ENCODE results near the gene SHISA5.

- TF ChIP-seq POLR2AphosphoS5 (IDR thresholded peaks at IDR 0.05), result no peak
- TF ChIP-seq CTCF (IDR thresholded peaks at IDR 0.05), result no peak
- no peak for TF ChIP-seq POLR2A (IDR thresholded peaks at IDR 0.05)
Measured at GRCh38 chr3:48501196-48501595, 2.8 kb downstream of the SHISA5 start.
